Measurements from ENCODE around the gene PSMC4.

The PSMC4 gene

DNA sequence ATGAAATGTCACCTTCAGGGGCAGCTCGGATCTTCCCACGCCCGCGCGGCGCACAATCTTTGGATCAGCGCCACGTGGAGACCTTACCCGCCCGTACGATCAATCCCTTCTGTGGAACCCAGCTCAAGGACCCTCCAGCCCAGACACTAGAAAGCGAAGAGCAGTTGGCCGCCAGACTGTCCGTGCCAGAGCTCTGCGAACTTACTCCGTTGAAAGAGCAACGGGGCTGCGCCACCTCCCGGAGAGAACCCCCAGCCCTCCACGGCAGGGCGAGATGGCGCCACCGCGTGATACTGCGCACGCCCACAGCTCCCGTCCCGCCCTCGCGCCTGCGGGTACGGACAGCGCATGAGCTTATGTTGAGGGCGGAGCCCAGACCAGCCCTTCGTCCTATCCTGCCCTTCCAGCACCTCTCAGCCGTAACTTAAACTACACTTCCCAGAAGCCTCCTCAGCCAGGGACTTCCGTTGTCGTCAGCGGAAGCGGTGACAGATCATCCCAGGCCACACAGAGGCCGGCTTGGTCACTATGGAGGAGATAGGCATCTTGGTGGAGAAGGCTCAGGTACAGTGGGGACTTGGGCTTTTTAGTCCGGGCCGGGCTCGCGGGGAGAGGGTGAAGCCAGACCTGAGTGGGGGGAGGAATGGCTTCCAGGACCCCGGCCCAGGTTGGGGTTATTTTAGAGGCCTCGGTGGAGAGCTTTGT lies at the start of gene PSMC4:
TSS of gene PSMC4 (plus strand) at position 491 of the 705 bp plus-strand sequence. CDS start at position 529, 38 bp downstream.
- peak; percentile 98 for DNase-seq

DNA sequence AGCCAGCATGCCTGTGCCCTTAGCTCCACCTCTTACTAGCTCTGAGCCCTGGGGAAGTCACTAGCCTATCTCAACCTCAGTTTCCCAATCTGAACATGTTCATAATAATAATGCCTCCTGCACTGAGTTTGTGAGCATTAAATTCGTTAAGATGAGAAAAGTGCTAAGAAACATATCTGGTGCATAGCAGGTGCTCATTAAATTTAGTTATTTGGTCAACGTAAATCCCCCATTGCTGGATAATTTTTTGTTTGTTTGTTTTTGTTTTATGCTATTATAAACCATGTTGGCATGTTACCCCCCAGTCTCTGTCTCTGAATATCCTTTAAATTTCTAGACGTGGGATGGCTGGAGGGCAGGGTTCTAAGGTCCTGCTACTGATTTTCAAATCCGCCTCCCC lies 47.1 kb upstream of the PSMC4 start:
- DNase-seq, result no peak

DNA sequence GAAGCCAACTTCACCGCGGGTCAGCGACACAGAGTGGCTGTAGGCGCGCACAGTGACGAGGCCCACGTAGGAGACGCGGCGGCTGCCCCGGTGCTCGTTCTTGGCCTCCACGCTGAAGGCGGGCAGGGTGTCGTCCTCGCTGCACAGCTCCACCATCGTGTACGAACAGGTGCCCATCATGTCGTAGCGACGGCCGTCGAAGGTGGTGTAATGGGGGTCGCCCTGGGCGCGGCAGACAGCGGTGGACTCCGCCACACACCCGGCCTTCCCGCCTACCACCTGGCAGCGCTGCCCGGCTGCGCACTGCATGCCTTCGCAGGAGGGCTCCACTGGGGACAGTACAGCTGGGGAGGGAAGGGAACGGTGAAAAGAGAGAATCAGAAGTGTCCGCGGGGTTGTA lies 46.6 kb upstream of the PSMC4 start:
- DNase-seq, result no peak

DNA sequence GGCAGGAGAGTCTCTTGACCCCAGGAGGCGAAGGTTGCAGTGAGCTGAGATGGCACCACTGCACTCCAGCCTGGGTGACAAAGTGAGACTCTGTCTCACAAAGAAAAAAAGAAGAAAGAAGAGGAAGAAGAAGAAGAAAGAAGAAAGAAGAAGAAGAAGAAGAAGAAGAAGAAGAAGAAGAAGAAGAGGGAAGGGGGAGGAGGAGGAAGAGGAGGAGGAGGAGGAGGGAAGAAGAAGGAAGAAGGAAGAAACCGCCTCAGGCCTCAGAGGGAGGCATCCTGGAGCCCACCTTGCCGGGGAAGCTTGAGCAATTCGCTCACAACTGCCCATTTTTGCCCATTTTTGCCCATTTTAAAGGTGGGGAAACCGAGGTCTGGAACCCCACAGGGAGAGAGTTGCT lies 46.0 kb upstream of the PSMC4 start:
- DNase-seq, result no peak

DNA sequence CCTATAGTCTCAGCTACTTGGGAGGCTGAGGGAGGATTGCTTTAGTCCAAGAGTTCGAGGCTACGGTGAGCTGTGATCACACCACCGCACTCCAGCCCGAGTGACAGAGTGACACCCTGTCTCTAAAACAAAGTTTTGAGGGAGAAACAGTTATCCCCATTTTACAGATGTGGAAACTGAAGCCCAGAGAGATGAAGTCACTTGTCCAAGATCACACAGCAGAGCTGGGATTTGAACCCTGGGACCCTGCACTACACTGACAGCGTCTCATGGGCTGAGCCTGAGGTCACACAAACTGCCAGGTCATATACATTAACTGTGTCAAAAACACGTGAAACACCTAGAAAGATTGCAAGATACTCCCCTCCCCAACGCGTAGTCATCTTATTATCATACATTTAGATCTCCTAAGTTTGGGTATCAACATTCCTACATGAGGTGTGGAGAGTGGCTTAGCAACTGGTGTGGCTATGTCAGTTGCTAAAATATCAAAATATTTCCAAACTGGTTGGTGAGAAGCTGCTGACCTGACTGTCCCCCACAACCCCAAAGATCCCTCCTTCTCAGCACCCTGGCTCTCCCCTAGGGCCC lies 44.7 kb upstream of the PSMC4 start:
- DNase-seq, result no peak

DNA sequence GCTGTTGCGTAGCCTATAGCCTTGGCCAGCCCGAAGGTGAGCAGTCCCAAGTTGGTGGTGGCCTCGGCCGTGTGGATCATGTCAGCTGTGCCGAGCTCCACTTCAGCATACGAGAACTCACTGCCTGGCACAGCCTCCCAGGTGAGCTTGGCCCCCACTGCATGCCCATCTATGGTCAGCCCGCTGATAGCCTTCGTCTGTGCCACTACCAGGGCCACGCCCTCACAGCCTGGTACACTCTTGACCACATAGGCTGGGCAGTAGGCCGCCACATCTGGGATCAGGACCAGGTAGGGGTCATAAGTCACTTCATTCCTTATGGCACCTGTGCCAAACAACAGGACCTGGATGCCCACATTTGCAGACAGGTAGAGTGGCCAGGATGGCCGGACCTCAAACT lies 43.9 kb upstream of the PSMC4 start:
- DNase-seq, result no peak

DNA sequence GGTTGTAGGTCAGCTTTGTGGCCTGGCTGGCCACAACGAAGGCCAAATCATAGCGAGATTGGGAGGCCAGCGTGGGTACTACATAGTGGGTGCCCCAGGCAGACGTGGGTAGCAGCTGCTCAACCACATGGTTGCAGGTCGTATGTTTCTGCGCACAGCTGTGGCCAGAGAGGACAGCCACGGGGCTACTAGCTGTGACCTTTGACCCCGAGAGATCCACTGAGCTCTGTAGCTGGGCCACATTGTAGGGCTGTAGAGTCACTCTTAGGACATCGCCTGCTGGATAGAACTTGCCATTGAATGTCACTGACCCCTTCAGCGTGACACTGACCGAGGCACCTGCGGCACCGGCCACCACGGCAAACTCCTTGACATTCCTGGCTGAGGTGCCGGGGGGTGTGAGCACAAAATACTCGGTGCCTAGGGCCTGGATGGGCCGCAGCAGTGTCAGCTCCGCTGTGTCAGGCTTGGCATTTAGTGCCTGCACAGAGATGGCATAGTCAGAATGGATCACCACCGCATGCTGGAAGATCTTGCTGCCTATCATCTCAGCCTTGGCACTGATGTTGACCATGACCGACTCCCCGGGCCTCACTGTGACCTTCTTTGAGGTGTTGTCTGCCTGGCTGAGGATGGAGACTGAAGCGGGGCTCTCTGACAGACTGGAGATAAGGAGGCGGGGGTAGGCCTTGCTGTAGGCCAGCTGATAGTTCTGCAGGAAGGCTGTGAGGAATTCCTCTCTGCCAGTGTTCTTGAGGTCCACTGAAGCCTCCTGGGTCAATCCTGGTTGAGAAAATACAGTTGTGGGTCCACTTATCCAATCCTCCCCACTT lies 43.2 kb upstream of the PSMC4 start:
- DNase-seq, result no peak

DNA sequence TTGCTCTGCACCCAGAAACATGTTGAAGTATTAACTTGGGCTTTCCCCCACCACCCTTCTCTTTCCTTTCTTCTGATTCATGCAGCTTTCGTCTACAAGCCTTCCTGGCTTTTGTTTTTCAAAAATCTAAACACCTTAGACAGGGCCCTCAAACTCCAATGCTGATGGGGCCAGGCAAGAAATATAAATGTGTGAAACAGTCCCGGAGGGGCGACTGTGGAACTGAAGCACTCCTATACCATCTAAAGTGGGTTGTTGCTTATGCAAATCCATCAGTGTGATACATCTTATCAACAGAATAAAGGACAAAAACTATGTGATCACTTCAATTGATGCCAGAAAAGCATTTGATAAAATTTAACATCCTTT lies 42.6 kb upstream of the PSMC4 start:
- no peak for DNase-seq

DNA sequence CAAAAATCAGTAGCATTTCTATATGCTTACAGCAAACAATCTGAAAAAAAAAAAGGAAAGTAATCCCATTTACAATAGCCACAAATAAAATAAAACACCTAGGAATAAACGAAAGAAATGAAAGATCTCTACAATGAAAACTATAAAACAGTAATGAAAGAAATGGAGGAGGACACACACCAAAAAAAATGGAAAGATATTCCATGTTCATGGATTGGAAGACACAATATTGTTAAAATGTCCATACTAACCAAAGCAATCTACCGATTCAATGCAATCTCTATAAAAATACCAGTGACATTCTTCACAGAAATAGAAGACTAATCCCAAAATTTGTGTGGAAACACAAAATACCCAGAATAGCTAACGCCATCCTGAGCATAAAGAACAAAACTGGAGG lies 41.2 kb upstream of the PSMC4 start:
- no peak for DNase-seq

DNA sequence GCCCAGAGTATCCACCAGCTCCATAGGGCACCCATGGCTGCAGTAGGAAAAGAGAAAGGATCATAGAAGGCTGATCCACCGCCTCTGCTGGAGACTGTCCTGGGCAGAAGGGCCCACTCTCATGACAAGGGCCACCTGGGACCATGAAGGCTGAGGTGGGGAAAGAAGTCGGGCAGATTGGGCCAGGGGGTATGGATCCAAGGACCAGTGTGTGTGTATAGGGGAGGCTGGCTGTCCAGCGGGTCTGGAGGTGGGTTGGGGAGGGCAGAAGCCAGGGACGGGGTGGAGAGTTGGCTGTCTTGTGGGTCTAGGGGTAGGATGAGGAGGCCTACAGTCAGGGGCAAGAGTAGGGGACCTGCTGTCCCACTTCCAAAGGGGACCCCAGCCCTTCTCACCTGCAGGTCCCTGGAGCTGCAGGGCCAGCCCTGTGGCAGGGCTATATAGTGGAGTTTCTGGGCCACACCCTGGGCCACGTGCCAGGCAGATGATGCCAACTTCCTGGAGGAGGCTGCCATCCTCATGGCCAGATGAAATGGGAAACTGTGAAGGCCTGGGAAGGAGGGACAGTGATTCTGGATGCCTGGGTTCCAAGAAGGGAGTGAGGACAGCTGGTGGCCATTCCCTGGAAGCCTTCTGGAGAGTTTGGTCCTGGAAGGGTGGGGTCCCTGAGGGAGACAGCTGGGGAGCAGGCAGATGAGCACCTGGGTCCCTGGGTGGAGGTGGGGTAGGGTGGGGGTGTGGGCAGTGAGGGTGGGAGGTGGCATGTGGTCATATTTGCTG lies 36.2 kb upstream of the PSMC4 start, which contains the start of gene FCGBP:
TSS of gene FCGBP (minus strand) at position 51 of the 780 bp plus-strand sequence.
- DNase-seq, result no peak

DNA sequence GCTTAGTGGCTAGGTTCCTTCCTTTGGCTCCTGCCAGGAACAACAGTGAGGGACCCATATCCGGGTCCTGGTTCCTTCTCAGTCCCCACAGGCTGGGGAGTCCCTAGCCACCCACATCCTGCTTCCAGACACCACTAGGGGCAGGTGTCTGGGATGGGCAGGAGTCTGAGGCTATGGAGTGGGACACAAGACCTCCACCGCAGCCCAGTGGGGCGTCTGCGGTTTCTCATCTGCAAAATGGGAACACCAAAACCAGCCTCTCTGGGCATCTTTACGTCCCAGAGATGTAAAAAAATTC lies 35.7 kb upstream of the PSMC4 start:
- no peak for DNase-seq

DNA sequence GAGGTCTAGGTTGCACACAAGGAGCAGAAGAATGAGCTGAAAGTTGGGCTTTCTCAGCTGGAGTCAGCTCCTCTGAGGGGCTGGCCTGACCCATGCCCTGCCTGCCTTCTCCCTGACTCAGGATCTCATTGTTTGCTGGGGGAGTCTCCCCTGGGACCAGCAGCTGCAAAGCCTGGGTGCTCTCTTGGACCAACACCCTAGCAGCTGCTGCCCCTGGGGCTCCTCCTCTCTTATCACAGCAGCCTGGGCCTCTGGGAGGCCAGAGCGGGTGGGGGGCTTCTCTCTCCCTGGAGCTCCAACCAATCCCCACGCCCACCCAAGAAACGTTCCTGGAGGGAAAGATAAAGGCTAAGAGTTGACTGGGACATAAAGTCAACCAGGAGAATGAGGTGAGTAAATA lies 34.9 kb upstream of the PSMC4 start:
- DNase-seq, result no peak

DNA sequence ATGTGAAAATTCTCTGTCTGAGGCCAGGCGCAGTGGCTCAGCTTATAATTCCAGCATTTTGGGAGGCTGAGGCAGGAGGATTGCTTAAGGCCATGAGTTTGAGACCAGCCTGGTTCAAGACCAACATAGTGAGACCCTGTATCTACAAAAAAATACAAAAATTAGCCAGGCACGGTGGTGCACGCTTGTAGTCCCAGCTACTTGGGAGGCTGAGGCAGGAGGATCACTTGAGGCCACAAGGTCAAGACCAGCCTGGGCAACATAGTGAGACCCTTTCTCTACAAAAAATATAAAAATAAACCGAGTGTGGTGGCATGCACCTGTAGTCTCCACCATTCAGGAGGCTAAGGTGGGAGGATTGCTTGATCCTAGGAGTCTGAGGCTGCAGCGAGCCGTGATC lies 34.3 kb upstream of the PSMC4 start:
- DNase-seq, result no peak

DNA sequence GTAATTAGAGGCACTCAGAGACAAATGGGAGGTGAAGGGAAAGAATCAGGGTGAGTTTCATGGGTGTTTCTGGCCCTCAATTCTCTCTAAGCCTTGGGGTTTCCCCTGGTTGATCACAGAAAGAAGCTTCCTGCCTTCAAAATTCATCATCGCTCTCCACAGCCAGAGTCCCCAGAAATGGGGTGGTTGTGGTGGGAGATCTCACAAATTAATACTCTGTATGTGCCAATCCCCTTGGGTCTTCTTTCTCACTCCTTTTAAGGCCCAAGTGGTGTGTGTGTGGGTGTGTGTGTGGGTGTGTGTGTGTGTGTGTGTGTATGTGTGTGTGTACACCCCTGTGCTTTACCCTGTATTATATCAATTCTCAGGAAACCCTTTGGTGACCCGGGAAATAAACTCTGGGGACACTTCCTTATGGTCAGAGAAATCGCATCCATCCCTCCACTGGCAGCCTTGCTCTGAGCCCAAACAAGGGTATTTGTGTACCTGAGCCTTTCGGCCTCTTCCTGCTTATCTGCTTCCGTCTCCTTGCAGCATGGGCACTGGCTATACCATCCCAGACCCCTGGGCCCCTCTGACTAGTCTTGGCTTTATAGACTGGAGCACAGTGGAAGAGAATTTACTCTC lies 33.8 kb upstream of the PSMC4 start:
- peak; percentile 38 for DNase-seq

DNA sequence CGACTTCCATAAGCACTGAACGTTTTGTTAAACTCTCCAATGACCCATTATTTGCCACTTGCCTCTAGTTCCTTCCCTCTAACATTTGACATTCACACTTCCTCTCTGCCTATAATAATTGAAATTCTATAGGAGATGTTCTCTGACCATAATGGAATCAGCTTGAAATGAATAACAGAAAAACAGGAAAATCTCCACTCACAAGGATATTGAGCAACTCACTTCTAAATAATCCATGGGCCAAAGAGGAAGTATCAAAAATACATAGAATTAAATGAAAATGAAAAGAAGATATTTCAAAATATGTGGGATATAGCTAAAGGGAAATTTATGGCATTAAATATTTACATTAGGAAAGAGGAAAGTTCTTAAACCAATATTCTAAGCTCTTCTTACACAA lies 33.2 kb upstream of the PSMC4 start:
- no peak for DNase-seq

DNA sequence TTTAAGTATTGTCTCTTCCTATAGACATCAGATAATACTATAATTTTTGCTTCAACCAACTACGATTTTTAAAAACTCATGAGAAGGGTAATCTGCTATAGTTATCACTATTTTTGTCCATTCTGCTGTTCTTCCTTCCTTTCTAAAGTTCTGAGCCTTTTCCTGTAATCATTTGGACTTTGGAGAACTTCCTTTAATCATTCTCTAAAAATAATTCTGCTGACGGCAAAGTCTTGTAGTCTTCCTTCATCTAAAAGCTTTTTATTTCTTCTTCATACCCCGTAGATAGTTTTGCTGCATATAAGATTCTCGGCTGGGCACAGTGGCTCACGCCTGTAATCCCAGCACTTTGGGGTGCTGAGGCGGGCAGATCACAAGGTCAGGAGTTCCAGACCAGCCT lies 31.4 kb upstream of the PSMC4 start:
- DNase-seq, result no peak

DNA sequence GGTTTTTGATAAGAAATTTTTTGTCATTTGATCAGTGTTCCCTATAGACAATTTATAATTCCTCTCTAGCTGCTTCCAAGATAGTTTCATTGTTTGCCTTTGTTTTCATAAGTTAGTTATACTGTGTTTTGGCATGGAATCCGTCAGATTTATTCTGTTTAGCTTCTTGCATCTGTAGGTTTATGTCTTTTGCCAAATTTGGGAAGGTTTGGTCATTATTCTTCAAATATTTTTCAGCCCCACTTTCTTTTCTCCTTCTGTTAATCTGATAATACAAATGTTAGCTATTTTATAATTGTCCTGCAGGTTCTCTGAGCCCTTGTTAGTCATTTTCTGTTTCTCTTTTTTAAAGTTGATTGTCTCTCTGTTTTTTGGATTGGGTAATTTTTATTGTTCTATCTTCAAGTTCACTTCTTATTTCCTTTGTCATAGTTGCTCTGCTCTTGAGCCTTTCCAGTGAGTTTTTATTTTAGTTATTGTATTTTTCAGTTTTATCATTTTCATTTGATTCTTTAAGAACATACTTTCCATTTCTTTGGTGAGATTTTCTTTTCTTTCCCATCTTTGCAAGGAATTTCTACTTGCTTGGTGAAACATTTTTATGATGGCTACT lies 30.6 kb upstream of the PSMC4 start:
- no peak for DNase-seq

DNA sequence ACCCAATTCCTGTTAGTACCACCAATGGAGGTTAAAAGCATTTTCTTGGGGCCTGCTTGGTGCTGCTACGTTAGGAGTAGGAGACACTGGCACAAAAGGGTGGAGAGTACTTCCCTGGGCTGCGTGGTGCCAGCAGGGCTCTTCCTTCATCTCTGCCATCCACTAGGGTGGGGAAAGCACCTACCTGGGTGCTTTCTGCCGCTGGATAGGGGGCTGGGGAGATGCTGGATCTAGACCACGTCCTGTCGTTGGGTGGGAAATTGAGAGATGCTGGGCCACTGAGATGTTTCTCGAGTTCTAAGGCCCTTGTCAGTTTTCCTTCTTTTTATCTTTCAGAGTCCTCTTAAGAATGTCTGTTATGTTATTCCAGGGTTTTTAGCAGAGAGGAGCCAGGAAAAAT lies 29.8 kb upstream of the PSMC4 start:
- no peak for DNase-seq

DNA sequence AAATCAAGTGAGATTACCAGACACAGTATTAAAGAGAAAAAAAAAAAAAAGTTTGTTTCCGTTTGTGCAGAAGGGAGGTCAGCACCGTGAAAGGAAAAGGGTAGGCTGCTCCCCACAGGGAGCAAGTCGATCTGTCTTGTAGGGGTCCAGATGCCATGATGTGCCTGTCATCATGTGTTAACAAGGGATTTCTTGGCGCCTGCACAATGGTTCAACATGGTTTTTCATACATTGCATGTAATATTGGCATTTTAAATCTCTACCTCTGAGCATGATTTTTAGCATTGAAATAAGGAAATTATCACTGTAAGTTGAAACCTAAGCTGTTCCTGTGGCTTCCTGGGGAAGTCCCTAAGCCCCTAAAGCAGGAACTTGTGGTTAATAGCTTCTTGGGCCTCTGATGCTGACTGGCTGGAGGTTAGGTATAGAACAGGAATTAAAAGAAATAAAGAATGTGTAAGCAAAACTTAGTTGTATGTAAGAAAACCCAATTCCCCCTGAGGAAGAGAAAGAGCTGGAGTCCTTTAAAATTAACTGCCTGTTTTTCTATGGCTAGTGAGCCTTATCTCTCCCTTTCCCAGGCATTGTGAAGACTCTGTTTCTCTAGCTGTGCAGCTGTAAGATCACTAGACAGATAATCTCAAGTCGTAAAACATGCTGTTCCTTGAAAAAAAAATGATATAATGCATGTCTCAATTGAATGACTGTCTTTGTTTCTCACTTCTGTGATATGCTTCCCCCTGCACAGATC lies 29.2 kb upstream of the PSMC4 start:
- DNase-seq, result peak; percentile 32

DNA sequence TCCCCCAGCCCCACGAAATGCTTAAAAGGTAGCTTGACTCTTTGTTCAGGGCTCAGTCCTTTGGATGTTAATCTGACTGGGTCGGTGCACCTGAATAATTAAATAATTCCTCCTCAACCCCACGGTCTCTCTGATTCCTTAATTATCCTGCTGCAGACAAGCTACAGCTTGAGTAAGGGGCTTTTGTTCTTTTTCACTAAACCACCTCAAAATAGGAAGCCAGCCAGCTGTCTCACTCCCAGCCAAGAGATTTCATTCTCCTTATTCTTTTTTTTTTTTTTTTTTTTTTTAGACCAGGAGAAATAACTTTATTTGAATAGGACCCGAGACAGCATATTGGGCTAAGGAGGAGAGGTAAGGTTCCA lies 28.6 kb upstream of the PSMC4 start:
- DNase-seq, result no peak

DNA sequence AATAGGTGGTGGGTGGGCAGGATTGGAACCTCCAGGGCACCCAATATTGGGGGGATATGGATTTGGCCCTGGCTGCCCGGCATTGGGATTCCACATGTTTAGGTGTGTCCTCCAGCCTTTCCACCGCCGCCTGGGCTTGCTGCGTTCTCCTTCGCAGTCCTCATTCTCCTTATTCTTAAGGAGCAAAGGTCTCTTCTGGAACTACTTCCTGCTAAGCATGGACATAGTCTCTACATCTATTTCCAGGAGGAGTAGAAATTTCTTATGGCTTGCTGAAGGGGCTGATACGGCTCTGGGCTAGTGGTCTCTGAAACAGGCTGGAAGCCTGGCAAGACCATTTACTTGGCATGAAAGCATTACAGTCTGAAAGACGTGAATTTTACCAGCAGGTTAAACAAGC lies 27.4 kb upstream of the PSMC4 start:
- no peak for DNase-seq

DNA sequence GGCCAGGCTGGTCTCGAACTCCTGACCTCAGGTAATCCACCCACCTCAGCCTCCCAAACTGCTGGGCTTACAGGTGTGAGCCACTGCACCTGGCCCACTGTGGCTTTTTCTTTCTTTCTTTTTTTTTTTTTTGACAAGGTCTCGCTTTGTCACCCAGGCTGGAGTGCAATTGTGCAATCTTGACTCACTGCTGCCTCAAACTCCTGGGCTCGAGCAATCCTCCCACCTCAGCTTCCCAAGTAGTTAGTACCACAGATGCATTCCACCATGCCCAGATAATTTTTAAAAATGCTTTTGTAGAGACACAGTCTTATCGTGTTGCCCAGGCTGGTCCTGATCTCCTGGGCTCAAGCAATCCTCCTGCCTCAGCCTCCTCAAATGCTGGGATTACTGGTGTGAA lies 24.4 kb upstream of the PSMC4 start:
- DNase-seq, result no peak
